ENCODE data around the gene CFL1. TPM values are rescaled to one million over a fixed set of nuclear protein-coding genes. Genes with fewer than 3 reads are reported as not detected.

CFL1 gene
- total RNA-seq, 1 experiment from 2014 or later: 1,911 TPM

- Histone ChIP-seq H3K4me1 (ENCODE audit: control insufficient read depth, insufficient read depth, low read length) (0 out of 2 replicates have a peak, but pooled peaks cover 3% of the 10 kb centered on the region), H3K4me3 (ENCODE audit: low read depth in 2 of 2, low read length in 2 of 2) (peak overlapping the region; percentile 64 to 77), H3K27ac (ENCODE audit: low read length) (peak overlapping the region; percentile 80), H3K9me3 (ENCODE audit: control insufficient read depth, insufficient read depth, low read depth, low read length) (no peaks in the 10 kb centered on the region), H3K36me3 (ENCODE audit: control insufficient read depth, insufficient read depth, low read length) (no peaks in the 10 kb centered on the region), H3K27me3 (ENCODE audit: control insufficient read depth, insufficient read depth, low read length) (no peaks in the 10 kb centered on the region)
- DNase-seq (ENCODE audit: low read depth, low spot score): no peak
- BruUV-seq (replicated peaks): no TSS peak
- in situ Hi-C loops (cut with HindIII; ENCODE audit: low pct_unique_long_range_greater_than_20kb, low sequenced_read_pairs): no loop called here
- intact Hi-C loops (cut with micrococcal nuclease; ENCODE audit: unreplicated experiment): loop anchor here (5.0 kb wide), 2 partner anchors 35 to 105 kb away; partner anchors contain the start of genes AP5B1 and KAT5
- TF ChIP-seq, protein P1, sequence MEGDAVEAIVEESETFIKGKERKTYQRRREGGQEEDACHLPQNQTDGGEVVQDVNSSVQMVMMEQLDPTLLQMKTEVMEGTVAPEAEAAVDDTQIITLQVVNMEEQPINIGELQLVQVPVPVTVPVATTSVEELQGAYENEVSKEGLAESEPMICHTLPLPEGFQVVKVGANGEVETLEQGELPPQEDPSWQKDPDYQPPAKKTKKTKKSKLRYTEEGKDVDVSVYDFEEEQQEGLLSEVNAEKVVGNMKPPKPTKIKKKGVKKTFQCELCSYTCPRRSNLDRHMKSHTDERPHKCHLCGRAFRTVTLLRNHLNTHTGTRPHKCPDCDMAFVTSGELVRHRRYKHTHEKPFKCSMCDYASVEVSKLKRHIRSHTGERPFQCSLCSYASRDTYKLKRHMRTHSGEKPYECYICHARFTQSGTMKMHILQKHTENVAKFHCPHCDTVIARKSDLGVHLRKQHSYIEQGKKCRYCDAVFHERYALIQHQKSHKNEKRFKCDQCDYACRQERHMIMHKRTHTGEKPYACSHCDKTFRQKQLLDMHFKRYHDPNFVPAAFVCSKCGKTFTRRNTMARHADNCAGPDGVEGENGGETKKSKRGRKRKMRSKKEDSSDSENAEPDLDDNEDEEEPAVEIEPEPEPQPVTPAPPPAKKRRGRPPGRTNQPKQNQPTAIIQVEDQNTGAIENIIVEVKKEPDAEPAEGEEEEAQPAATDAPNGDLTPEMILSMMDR (IDR thresholded peaks at IDR 0.05): no peak
- no peak for TF ChIP-seq POLR2AphosphoS5 (IDR thresholded peaks at IDR 0.05; ENCODE audit: low read depth, low read length)
- TF ChIP-seq, protein P2, sequence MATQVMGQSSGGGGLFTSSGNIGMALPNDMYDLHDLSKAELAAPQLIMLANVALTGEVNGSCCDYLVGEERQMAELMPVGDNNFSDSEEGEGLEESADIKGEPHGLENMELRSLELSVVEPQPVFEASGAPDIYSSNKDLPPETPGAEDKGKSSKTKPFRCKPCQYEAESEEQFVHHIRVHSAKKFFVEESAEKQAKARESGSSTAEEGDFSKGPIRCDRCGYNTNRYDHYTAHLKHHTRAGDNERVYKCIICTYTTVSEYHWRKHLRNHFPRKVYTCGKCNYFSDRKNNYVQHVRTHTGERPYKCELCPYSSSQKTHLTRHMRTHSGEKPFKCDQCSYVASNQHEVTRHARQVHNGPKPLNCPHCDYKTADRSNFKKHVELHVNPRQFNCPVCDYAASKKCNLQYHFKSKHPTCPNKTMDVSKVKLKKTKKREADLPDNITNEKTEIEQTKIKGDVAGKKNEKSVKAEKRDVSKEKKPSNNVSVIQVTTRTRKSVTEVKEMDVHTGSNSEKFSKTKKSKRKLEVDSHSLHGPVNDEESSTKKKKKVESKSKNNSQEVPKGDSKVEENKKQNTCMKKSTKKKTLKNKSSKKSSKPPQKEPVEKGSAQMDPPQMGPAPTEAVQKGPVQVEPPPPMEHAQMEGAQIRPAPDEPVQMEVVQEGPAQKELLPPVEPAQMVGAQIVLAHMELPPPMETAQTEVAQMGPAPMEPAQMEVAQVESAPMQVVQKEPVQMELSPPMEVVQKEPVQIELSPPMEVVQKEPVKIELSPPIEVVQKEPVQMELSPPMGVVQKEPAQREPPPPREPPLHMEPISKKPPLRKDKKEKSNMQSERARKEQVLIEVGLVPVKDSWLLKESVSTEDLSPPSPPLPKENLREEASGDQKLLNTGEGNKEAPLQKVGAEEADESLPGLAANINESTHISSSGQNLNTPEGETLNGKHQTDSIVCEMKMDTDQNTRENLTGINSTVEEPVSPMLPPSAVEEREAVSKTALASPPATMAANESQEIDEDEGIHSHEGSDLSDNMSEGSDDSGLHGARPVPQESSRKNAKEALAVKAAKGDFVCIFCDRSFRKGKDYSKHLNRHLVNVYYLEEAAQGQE (IDR thresholded peaks at IDR 0.05; ENCODE audit: insufficient read depth in 1 of 2, low read depth in 2 of 2, low read length in 1 of 2): no peak
- CTCF ChIA-PET: interaction anchor here (0.6 to 2.3 kb wide), 7 partner anchors 13 to 110 kb away, joined by 3 to 24 read pairs (median 6); partner anchors contain the start of genes AP5B1 and KAT5
- no peak for ATAC-seq
- POLR2A ChIA-PET: interaction anchor here (0.6 to 0.7 kb wide), 2 partner anchors 48 to 108 kb away, joined by 3 to 14 read pairs; no protein-coding TSS in a partner anchor
Measured at GRCh38 chr11:65817312-65817834, 40.6 kb downstream of the CFL1 start.

DNA sequence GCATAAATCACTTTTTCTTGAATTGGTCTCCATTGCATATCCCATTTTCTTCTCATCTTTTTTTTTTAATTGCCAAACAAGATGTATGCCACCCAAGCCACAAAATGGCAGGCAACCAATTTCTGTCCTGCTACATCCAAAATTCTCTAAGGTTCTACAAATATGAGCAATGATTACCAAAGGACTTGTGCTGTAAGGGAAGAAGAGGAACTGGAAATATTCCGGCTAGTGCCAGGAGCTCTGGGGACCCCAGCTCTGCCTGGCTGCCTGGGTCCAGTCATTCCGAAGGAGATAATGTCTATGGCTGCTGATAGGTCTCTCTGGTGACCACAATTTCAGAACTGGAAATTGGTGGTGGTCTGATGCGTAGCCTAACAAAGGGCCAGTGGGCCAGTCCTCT, 41.3 kb downstream of the CFL1 start:
- POLR2A ChIA-PET: interaction anchor here (0.7 to 0.9 kb wide), 2 partner anchors 20 to 107 kb away, joined by 3 to 4 read pairs; no protein-coding TSS in a partner anchor
- Histone ChIP-seq H3K9me3 (ENCODE audit: control insufficient read depth, insufficient read depth, low read depth, low read length) (no peaks in the 10 kb centered on the region), H3K4me1 (ENCODE audit: control insufficient read depth, insufficient read depth, low read length) (0 out of 2 replicates have a peak, but pooled peaks cover 3% of the 10 kb centered on the region), H3K36me3 (ENCODE audit: control insufficient read depth, insufficient read depth, low read length) (no peaks in the 10 kb centered on the region), H3K4me3 (ENCODE audit: low read depth in 2 of 2, low read length in 2 of 2) (no peak overlapping the region; a peak in 1 of 4 replicates), H3K27ac (ENCODE audit: low read length) (peak overlapping the region; percentile 80; the same call in 1 of the 2 replicates), H3K27me3 (ENCODE audit: control insufficient read depth, insufficient read depth, low read length) (no peaks in the 10 kb centered on the region)
- in situ Hi-C loops (cut with HindIII; ENCODE audit: low pct_unique_long_range_greater_than_20kb, low sequenced_read_pairs): no loop called here
- no peak for TF ChIP-seq POLR2AphosphoS5 (IDR thresholded peaks at IDR 0.05; ENCODE audit: low read depth, low read length)
- TF ChIP-seq, protein P1 (IDR thresholded peaks at IDR 0.05): no peak
- no peak for TF ChIP-seq TCF7L2 (IDR thresholded peaks at IDR 0.05; ENCODE audit: low read depth, low read length)
- TF ChIP-seq SIN3A (IDR thresholded peaks at IDR 0.05; ENCODE audit: borderline replicate concordance, insufficient read depth, low read depth, low read length): no peak
- TF ChIP-seq, protein P2 (IDR thresholded peaks at IDR 0.05; ENCODE audit: insufficient read depth in 1 of 2, low read depth in 2 of 2, low read length in 1 of 2): no peak
- CTCF ChIA-PET: interaction anchor here (0.9 to 2.3 kb wide), 4 partner anchors 37 to 109 kb away, joined by 4 to 24 read pairs (median 11); partner anchors contain the start of genes AP5B1 and KAT5
- ATAC-seq (no peak), DNase-seq (ENCODE audit: low read depth, low spot score) (no peak)
- TSS peak; percentile 65 for BruUV-seq (replicated peaks)
- intact Hi-C loops (cut with micrococcal nuclease; ENCODE audit: unreplicated experiment): loop anchor here (5.0 kb wide), 2 partner anchors 34 to 104 kb away; partner anchors contain the start of genes AP5B1 and KAT5

All from Panc1 (cell line).